Astrocyte of the cerebellum (primary cell): ENCODE results near the gene PKDREJ.

ENCODE experiments used
- DNase-seq: peaks from one replicate; pipeline ENCODE4 v3.0.0-alpha.2; 2011; ENCODE audit warnings: low read depth
- H3K4me3 ChIP-seq: 2 replicates; pipeline ENCODE4 v1.5.1; 2011; ENCODE audit warnings: mild to moderate bottlenecking, low read depth, low read length, moderate library complexity
- in situ Hi-C: cut with HindIII; loops from 2 replicates; pipeline ENCODE4 v1.10.0; 2017; ENCODE audit warnings: low sequenced_read_pairs
- TF ChIP-seq, protein P1 (sequence below): IDR thresholded peaks from 2 replicates; pipeline ENCODE4 v1.5.1; 2012; ENCODE audit warnings: low read length, low read depth, moderate library complexity, mild to moderate bottlenecking; ENCODE audit errors: missing control alignments

Gene PKDREJ

DNA sequence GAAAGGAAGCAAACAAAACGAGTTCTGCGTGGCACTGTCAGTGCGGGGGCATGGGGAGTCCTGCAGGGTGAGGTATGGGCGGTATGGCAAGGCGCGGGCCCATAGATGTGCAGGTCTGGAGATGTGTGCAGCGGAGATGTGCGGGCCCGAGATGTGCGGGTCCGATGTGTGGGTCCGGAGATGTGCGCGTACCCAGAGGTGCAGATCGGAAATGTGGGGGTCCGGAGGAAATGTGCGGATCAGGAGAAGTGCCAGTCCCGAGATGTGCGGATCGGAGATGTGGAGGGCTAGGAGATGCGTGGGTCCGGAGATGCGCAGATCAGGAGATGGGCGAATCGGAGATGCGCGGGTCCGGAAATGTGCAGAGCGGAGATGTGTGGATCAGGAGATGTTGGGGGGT is 49.0 kb downstream of the PKDREJ start:
- no peak for DNase-seq
- in situ Hi-C loops = no loop called here
- no peak overlapping the region for H3K4me3 ChIP-seq
- TF ChIP-seq, protein P1, sequence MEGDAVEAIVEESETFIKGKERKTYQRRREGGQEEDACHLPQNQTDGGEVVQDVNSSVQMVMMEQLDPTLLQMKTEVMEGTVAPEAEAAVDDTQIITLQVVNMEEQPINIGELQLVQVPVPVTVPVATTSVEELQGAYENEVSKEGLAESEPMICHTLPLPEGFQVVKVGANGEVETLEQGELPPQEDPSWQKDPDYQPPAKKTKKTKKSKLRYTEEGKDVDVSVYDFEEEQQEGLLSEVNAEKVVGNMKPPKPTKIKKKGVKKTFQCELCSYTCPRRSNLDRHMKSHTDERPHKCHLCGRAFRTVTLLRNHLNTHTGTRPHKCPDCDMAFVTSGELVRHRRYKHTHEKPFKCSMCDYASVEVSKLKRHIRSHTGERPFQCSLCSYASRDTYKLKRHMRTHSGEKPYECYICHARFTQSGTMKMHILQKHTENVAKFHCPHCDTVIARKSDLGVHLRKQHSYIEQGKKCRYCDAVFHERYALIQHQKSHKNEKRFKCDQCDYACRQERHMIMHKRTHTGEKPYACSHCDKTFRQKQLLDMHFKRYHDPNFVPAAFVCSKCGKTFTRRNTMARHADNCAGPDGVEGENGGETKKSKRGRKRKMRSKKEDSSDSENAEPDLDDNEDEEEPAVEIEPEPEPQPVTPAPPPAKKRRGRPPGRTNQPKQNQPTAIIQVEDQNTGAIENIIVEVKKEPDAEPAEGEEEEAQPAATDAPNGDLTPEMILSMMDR = no peak

DNA sequence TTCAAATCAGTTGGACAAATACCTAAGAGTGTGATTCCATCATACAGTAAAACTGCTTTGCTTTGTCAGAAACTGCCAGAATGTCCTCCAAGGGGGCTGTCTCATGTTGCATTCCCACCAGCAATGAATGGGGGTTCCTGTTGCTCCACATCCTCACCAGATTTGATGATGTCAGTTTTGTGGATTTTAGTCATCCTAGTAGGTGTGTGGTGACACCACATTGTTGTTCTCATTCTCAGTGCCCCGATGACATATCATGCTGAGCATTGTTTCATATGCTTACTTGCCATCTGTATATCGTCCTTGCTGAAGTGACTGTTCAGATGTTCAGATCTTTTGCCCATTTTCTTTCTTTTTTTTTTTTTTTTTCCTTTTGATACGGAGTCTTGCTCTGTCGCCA is 50.1 kb downstream of the PKDREJ start:
- in situ Hi-C loops = no loop called here
- no peak overlapping the region for H3K4me3 ChIP-seq
- no peak for DNase-seq
- TF ChIP-seq, protein P1 = no peak

DNA sequence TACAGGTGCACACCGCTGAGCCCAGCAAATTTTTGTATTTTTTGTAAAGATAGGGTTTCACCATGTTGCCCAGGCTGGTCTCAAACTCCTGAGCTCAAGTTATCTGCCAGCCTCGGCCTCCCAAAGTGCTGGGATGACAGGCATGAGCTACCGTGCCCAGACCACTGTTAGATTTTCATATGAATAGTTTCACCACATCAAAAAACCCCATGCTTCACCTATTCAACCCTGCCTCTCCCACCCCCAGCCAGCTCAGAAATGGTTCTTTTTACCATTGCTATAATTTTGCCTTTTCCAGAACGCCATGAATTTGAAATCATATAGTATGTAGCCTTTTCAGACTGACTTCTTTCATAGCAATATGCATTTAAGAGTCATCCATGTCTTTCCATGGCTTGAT is 50.9 kb downstream of the PKDREJ start:
- no peak for DNase-seq
- no peak overlapping the region for H3K4me3 ChIP-seq
- TF ChIP-seq, protein P1 = no peak
- in situ Hi-C loops = no loop called here

DNA sequence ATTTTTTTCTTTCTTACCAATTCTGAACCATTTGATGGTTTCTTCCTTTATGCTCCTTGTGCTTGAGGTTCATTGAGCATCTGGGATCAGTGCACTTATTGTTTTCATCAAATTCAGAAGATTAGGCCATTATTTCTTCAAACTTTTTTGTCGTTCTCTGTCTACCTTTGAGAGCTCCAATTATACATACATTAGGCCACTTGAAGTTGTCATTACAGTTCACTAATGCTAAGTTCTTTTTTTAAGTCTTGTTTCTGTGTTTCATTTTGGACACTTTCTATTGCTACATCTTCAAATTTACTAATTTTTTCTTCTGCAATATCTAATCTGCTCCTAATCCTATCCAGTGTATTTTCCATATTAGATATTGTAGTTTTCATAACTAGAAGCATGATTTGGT is 53.9 kb downstream of the PKDREJ start:
- TF ChIP-seq, protein P1 = no peak

More for the DNA sequence above, 53.9 kb downstream of the PKDREJ start:
- no peak overlapping the region for H3K4me3 ChIP-seq
- no peak for DNase-seq
- in situ Hi-C loops = no loop called here
